ENCODE results near the gene PPFIA1. TPM values are rescaled to one million over a fixed set of nuclear protein-coding genes. Genes with fewer than 3 reads are reported as not detected.
"Not testable (repeated sequence)": the region's sequence is repeated elsewhere in the genome, so short reads cannot be mapped to it uniquely, and the experiment has no call there.

The PPFIA1 gene
- total RNA-seq, 1 donor from 2014 or later, result 24.9 TPM

GRCh38 chr11:70324376-70325115 lies 54.1 kb downstream of the PPFIA1 start:
- no peak for DNase-seq (ENCODE audit: low read depth in 2 of 2)

- DNase-seq (ENCODE audit: low read depth in 2 of 2), result no peak
These were observed 55.3 kb downstream of the PPFIA1 start for GRCh38 chr11:70325824-70326223.

- peak in 1 of 2 donors; percentile 31 for DNase-seq (ENCODE audit: low read depth in 2 of 2)
These were observed 55.9 kb downstream of the PPFIA1 start for GRCh38 chr11:70326365-70326811.

GRCh38 chr11:70326833-70327232 lies 56.3 kb downstream of the PPFIA1 start:
- DNase-seq (ENCODE audit: low read depth in 2 of 2), result no peak

- no peak for DNase-seq (ENCODE audit: low read depth in 2 of 2)
These were observed 57.2 kb downstream of the PPFIA1 start for GRCh38 chr11:70327717-70328116.

GRCh38 chr11:70328556-70328955 lies 58.1 kb downstream of the PPFIA1 start:
- DNase-seq (ENCODE audit: low read depth in 2 of 2), result no peak

GRCh38 chr11:70331320-70331843 lies 60.9 kb downstream of the PPFIA1 start:
- not testable (repeated sequence) for DNase-seq (ENCODE audit: low read depth in 2 of 2)

- no peak for DNase-seq (ENCODE audit: low read depth in 2 of 2)
These were observed 61.4 kb downstream of the PPFIA1 start for GRCh38 chr11:70331901-70332300.

GRCh38 chr11:70332567-70332966 lies 62.1 kb downstream of the PPFIA1 start:
- no peak for DNase-seq (ENCODE audit: low read depth in 2 of 2)

GRCh38 chr11:70333261-70333660 lies 62.8 kb downstream of the PPFIA1 start:
- DNase-seq (ENCODE audit: low read depth in 2 of 2), result no peak

- DNase-seq (ENCODE audit: low read depth in 2 of 2), result no peak
These were observed 64.0 kb downstream of the PPFIA1 start for GRCh38 chr11:70334351-70334995.

GRCh38 chr11:70335511-70335910 lies 65.0 kb downstream of the PPFIA1 start:
- no peak for DNase-seq (ENCODE audit: low read depth in 2 of 2)

GRCh38 chr11:70338594-70338993 lies 68.1 kb downstream of the PPFIA1 start:
- no peak for DNase-seq (ENCODE audit: low read depth in 2 of 2)

GRCh38 chr11:70339066-70339465 lies 68.6 kb downstream of the PPFIA1 start:
- no peak for DNase-seq (ENCODE audit: low read depth in 2 of 2)

- DNase-seq (ENCODE audit: low read depth in 2 of 2), result no peak
These were observed 71.5 kb downstream of the PPFIA1 start for GRCh38 chr11:70341881-70342429.

- DNase-seq (ENCODE audit: low read depth in 2 of 2), result no peak
These were observed 73.1 kb downstream of the PPFIA1 start for GRCh38 chr11:70343636-70344035.

- no peak for DNase-seq (ENCODE audit: low read depth in 2 of 2)
These were observed 77.7 kb downstream of the PPFIA1 start for GRCh38 chr11:70348191-70348590.

GRCh38 chr11:70348608-70349007 lies 78.1 kb downstream of the PPFIA1 start:
- no peak for DNase-seq (ENCODE audit: low read depth in 2 of 2)

GRCh38 chr11:70351646-70352045 lies 81.2 kb downstream of the PPFIA1 start:
- DNase-seq (ENCODE audit: low read depth in 2 of 2), result no peak

GRCh38 chr11:70352100-70352499 lies 81.6 kb downstream of the PPFIA1 start:
- no peak for DNase-seq (ENCODE audit: low read depth in 2 of 2)

- DNase-seq (ENCODE audit: low read depth in 2 of 2), result no peak
These were observed 82.1 kb downstream of the PPFIA1 start for GRCh38 chr11:70352601-70353000.

- no peak for DNase-seq (ENCODE audit: low read depth in 2 of 2)
These were observed 82.8 kb downstream of the PPFIA1 start for GRCh38 chr11:70353329-70353728.
